IPS-20b (cell line): ENCODE data around the gene FAM83C.

Source experiments
- H3K27ac ChIP-seq: one replicate; pipeline ENCODE4 v1.5.1; 2013; ENCODE audit warnings: low read length
- H3K27me3 ChIP-seq: 2 replicates; pipeline ENCODE4 v1.6.1; 2013; ENCODE audit warnings: mild to moderate bottlenecking, low read length, inconsistent platforms; ENCODE audit not compliant: insufficient read depth
- H3K36me3 ChIP-seq: 2 replicates; pipeline ENCODE4 v1.6.1; 2013; ENCODE audit warnings: low read depth, mild to moderate bottlenecking, inconsistent platforms, low read length, moderate library complexity; ENCODE audit not compliant: insufficient read depth
- H3K4me1 ChIP-seq: 2 replicates; pipeline ENCODE4 v1.6.1; 2013; ENCODE audit warnings: mild to moderate bottlenecking, control low read depth, inconsistent platforms, low read length, moderate library complexity; ENCODE audit not compliant: insufficient read depth
- H3K4me3 ChIP-seq: 2 replicates; pipeline ENCODE4 v1.5.1; 2013; ENCODE audit warnings: mild to moderate bottlenecking, low read length, inconsistent platforms
- H3K9ac ChIP-seq: 2 replicates; pipeline ENCODE4 v1.6.1; 2013; ENCODE audit warnings: low read depth, mild to moderate bottlenecking, inconsistent platforms, low read length, moderate library complexity
- H3K9me3 ChIP-seq: 2 replicates; pipeline ENCODE4 v1.6.1; 2013; ENCODE audit warnings: mild to moderate bottlenecking, low read depth, low read length, inconsistent platforms; ENCODE audit not compliant: insufficient read depth

Gene FAM83C

DNA sequence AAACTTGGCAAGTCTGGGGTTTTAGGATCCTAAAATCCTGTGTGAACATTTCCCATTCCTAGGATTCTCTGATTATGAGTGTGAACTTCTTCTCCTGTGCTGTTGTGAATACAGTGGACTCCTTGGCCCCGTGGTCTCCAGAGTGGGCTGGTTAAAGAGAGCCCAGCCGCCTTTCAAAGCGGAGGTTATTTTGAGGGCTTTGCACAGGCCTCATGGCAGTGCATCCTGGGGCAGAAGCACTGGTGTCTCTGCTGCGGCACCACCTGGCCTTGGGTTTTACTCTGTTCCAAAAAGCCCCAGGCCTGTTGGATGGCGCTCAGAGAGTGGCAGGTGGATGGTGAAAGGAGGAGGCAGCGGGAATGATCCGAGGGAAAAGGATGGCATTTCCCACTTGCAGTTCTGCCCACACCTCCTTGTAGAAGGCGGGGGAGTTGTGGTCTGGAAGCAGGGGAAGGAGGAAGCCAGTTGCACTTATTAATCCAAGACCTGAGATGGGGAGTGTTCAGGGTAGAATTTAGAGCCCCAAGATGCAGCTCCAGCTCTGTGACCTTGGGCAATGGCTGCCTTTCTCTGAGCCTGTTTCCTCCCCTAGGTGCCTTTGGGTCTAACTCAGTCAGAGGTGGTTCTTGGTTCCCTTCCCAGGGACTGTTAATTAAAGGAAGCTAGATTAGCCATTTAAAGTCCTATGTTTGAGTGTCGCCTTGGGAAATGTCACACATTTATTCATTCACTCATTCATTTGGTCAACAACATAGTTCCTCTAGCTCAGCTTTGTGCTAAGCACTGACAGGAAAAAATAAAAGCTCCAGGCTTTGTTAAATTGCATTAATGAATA, 43.4 kb downstream of the FAM83C start:
- no peaks in the 10 kb centered on the region for H3K27me3 ChIP-seq
- H3K36me3 ChIP-seq, result peaks cover 5% of the 10 kb centered on the region; the same call in 1 of the 2 replicates
- H3K27ac ChIP-seq, result no peak overlapping the region
- H3K9ac ChIP-seq, result no peak overlapping the region
- no peaks in the 10 kb centered on the region for H3K4me1 ChIP-seq
- H3K4me3 ChIP-seq, result no peak overlapping the region
- H3K9me3 ChIP-seq, result no peaks in the 10 kb centered on the region

DNA sequence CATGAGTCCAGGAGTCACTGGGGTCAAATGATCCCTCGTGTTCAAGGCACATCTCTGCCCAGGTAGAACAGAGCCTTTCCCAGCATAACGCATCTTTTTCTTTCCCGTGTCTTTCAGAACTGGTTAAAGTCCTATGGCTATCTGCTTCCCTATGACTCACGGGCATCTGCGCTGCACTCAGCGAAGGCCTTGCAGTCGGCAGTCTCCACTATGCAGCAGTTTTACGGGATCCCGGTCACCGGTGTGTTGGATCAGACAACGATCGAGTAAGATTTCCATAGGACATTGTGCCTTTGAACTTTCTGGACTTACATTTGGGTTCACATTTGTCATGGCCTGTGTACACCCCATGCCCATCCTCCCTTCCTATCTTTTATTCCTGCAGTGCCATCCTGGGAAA, 45.5 kb downstream of the FAM83C start:
- Histone ChIP-seq H3K27me3 (no peaks in the 10 kb centered on the region), H3K4me1 (no peaks in the 10 kb centered on the region), H3K9ac (no peak overlapping the region), H3K4me3 (no peak overlapping the region), H3K9me3 (no peaks in the 10 kb centered on the region), H3K36me3 (peaks cover 5% of the 10 kb centered on the region; the same call in 1 of the 2 replicates), H3K27ac (no peak overlapping the region)

DNA sequence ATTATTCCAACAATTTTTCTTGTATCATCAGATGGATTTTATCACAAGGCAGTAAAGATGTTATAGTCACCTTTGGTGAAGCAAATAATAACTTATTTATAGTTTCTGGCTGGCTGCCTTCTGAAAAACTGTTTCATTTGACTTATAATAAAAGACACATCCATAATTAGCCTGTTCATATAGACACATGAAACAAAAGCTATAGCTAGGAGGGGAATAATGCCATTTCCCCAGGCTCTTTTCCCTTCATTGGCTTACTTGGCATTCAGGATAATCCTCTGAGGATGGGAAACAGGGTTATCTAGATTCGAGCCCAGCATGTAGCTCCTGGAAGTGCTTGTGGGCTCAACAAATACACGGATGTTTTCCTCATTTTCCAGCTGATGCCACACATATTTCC, 48.2 kb downstream of the FAM83C start:
- Histone ChIP-seq H3K27me3 (no peaks in the 10 kb centered on the region), H3K4me3 (no peak overlapping the region), H3K27ac (no peak overlapping the region)

DNA sequence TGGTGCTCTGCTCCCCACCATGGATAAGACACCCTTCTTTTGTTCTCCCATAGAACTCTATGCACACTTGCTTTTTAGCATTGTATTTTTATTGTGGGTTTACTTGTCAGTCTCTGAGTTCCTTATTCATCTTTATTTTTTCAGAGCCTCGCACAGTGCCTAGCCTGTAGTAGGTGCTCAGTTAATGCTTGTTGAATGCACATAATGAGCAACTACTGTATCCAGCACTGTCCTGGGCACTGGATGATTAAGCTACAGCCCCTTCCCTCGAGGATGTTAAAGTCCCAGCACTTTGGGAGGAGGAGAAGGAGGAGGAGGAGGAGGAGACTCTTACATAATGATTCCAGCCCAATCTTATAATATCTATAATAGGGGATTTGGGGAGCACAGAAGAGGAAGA, 48.9 kb downstream of the FAM83C start:
- no peak overlapping the region for H3K27ac ChIP-seq
- H3K27me3 ChIP-seq, result no peaks in the 10 kb centered on the region
- H3K4me3 ChIP-seq, result no peak overlapping the region
- no peaks in the 10 kb centered on the region for H3K9me3 ChIP-seq
- peaks cover 5% of the 10 kb centered on the region; the same call in 1 of the 2 replicates for H3K36me3 ChIP-seq
- no peak overlapping the region for H3K9ac ChIP-seq
- no peaks in the 10 kb centered on the region for H3K4me1 ChIP-seq

More for the DNA sequence above, 48.2 kb downstream of the FAM83C start:
- Histone ChIP-seq H3K9me3 (no peaks in the 10 kb centered on the region), H3K9ac (no peak overlapping the region), H3K36me3 (peaks cover 5% of the 10 kb centered on the region; the same call in 1 of the 2 replicates), H3K4me1 (no peaks in the 10 kb centered on the region)

DNA sequence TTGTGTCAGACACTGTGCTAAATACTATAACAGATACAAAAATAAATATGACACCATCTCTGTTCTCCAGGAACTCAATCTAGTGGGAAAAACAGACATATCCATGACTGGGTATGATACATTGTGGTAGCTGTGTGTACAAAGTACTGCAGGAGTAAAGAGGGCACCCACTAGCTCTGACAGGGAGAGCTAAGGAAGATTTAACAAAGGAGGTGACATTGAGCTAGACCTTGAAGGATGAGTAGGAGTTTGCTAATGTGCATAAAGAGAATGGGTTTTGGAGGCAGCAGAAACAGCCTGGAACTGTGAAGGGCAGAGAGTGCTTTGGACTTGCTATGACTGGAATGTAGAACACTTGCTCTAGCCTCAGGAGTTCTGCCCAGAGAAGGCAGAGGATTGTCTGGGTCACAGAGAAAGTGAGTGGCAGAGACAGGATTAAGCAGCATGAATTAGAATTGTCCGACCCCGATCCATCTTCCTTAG, 51.4 kb downstream of the FAM83C start:
- Histone ChIP-seq H3K27ac (no peak overlapping the region), H3K36me3 (no peaks in the 10 kb centered on the region), H3K9me3 (no peaks in the 10 kb centered on the region), H3K9ac (no peak overlapping the region), H3K4me1 (no peaks in the 10 kb centered on the region), H3K4me3 (no peak overlapping the region), H3K27me3 (no peaks in the 10 kb centered on the region)

DNA sequence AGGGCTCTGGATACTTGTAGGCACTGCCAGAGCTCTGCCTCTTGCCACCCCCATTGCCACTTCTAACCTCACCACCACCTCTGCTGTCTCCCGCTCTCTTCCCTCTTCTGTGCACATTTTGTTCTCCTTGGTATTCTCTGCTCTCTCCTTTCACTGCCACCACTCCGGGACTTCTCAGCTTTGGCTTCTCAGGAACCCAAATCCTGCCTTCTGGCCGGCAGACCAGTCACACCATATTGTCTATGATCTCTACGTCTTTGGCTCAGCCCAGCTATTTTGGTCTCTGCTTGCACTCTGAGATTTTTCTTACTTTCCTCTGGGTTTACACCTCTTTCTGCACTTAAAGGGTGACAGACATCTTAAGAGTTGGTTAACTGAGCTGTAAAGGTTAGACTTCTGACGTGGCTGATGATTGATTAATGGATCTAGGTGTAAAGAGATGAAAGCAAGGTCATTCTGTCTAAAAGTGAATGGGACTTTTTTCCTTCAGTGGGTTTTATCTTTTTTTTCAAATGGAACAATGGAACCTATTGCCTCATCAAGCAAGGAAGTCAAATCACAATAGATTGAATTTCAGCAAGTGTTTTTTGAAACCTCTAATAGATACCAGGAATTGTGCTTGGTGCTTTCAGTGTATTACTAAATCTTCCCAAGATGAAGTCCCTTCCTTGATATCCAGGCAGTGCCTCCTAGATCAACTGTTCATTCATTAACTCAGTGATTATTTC, 52.0 kb downstream of the FAM83C start:
- H3K9ac ChIP-seq, result no peak overlapping the region
- H3K36me3 ChIP-seq, result no peaks in the 10 kb centered on the region

DNA sequence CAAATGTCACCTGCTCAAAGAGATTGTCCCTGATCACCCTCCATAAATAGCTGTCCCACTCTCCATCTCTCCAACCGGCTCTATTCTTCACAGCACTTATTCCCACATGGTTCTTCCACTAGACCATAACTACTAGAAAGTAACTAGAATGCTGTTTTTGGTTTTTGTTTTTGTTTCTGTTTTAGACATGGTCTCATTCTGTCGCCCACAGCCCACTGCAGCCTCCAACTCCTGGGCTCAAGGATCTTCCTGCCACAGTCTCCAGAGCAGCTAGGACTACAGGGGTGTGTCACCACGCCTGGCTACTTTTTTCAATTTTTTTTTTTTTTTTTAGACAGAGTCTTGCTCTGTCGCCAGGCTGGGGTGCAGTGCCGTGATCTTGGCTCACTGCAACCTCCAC, 53.5 kb downstream of the FAM83C start:
- Histone ChIP-seq H3K4me1 (no peaks in the 10 kb centered on the region), H3K9ac (no peak overlapping the region), H3K27me3 (no peaks in the 10 kb centered on the region), H3K36me3 (no peaks in the 10 kb centered on the region), H3K27ac (no peak overlapping the region), H3K9me3 (no peaks in the 10 kb centered on the region), H3K4me3 (no peak overlapping the region)

More for the DNA sequence above, 52.0 kb downstream of the FAM83C start:
- Histone ChIP-seq H3K4me1 (no peaks in the 10 kb centered on the region), H3K27ac (no peak overlapping the region), H3K4me3 (no peak overlapping the region), H3K27me3 (no peaks in the 10 kb centered on the region), H3K9me3 (no peaks in the 10 kb centered on the region)

DNA sequence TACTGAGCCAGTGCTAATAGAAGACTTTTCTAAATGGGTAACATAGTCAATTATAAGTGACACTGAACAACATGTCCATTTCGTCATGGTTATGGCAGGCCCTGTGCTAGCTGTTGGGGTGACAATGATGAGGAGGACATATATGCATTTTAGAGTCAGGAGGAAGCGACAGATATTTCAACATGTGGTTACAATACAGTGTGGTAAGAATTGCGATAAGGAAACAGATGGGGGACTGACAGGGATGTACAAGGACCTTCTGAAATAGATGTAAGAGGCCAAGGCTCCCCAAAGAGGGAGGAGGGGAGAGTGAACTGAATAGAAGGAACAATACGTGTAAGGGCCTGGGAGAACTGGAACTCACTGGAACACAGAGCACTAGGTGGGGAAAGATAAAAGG, 54.1 kb downstream of the FAM83C start:
- Histone ChIP-seq H3K36me3 (no peaks in the 10 kb centered on the region), H3K27ac (no peak overlapping the region), H3K4me3 (no peak overlapping the region), H3K4me1 (no peaks in the 10 kb centered on the region), H3K9me3 (no peaks in the 10 kb centered on the region), H3K9ac (no peak overlapping the region), H3K27me3 (no peaks in the 10 kb centered on the region)

DNA sequence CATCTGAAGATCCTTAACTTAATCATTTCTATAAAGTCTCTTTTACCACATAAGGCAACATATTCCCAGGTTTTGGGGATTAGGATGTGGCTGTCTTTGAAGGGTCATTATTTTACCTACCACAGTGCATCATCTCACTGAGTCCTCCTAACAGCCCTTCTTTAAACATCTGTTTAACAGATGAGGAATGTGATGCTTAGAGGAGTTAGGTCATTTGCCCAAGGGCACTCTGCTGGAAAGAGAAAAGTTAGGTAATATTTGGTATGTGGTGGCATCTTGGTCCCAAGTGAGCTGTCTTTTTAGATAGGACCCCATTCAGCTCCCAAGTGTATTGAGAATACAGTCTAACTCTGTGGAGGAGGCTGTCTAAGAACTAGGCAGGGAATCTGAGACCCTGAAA, 54.7 kb downstream of the FAM83C start:
- Histone ChIP-seq H3K36me3 (no peaks in the 10 kb centered on the region), H3K27me3 (no peaks in the 10 kb centered on the region), H3K9me3 (no peaks in the 10 kb centered on the region), H3K4me1 (no peaks in the 10 kb centered on the region), H3K27ac (no peak overlapping the region), H3K9ac (no peak overlapping the region), H3K4me3 (no peak overlapping the region)

DNA sequence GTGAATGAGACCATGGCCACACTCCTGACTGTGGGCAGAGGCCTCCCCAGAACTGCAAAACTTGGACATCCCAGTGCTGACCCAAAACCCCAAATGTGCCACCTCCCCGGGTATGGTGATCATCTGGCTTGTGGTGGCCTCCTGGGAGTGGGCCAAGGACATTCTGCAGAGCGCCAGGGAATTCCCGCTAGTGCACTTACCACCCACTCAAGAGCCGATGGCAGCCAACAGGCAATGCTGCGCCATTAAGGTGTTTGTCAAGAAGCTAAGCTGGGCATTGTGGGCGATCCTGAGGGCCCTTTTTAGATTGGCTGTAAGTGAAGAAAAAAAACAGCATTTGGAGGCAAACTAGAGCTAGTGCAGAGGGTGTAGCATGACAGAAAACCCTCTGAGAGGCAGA, 56.3 kb downstream of the FAM83C start:
- no peaks in the 10 kb centered on the region for H3K4me1 ChIP-seq
- H3K9me3 ChIP-seq, result no peaks in the 10 kb centered on the region
- no peaks in the 10 kb centered on the region for H3K36me3 ChIP-seq
- no peaks in the 10 kb centered on the region for H3K27me3 ChIP-seq
- H3K4me3 ChIP-seq, result no peak overlapping the region
- H3K27ac ChIP-seq, result no peak overlapping the region
- no peak overlapping the region for H3K9ac ChIP-seq
